ENCODE measurements around the gene RPS13. TPM values are rescaled to one million over a fixed set of nuclear protein-coding genes. Genes with fewer than 3 reads are reported as not detected.
"Not testable (repeated sequence)": the region's sequence is repeated elsewhere in the genome, so short reads cannot be mapped to it uniquely, and the experiment has no call there.

RPS13 gene
- total and polyA plus RNA-seq, 12 donors, result 646 to 1,998 (median 709) TPM

DNA sequence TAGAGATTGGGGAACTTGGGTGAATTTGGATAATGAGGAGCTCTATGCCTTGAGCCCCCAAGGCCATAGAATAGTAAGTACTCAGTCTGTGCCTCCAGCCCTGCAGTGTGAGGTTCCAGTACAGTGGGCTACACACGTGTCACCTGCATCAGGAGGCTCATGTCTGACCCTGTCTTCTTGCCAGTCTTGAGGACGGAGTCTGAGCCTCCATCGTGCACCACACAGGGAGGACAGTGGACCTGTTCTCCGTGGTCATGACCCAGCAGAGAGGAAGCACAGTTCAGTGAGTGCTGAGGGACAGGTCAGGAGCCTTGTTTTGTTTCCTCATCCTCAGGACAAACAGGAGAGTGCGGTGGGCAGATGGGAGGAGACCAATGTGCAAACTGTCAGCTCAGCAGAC, 30.8 kb downstream of the RPS13 start:
- 73 to 77% methylated on average over 5 of the region's 5 CpGs for WGBS, 2 donors
- no peak for ATAC-seq
- Histone ChIP-seq H3K4me1 (no peaks in the 10 kb centered on the region), H3K36me3 (no peaks in the 10 kb centered on the region), H3K4me3 (no peak overlapping the region), H3K27ac (no peak overlapping the region), H3K9me3 (no peaks in the 10 kb centered on the region), H3K27me3 (no peaks in the 10 kb centered on the region)
- intact Hi-C loops (cut with DNase I), result no loop called here
- DNase-seq, result no peak
- TF ChIP-seq, protein P1, sequence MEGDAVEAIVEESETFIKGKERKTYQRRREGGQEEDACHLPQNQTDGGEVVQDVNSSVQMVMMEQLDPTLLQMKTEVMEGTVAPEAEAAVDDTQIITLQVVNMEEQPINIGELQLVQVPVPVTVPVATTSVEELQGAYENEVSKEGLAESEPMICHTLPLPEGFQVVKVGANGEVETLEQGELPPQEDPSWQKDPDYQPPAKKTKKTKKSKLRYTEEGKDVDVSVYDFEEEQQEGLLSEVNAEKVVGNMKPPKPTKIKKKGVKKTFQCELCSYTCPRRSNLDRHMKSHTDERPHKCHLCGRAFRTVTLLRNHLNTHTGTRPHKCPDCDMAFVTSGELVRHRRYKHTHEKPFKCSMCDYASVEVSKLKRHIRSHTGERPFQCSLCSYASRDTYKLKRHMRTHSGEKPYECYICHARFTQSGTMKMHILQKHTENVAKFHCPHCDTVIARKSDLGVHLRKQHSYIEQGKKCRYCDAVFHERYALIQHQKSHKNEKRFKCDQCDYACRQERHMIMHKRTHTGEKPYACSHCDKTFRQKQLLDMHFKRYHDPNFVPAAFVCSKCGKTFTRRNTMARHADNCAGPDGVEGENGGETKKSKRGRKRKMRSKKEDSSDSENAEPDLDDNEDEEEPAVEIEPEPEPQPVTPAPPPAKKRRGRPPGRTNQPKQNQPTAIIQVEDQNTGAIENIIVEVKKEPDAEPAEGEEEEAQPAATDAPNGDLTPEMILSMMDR (IDR thresholded peaks at IDR 0.05), result no peak

- DNase-seq (no peak), ATAC-seq (no peak)
- H3K4me1 ChIP-seq, result no peaks in the 10 kb centered on the region
- H3K4me3 ChIP-seq, result no peak overlapping the region
- intact Hi-C loops (cut with DNase I), result no loop called here
- H3K9me3 ChIP-seq, result peaks cover 0 to 11% (median 0%) of the 10 kb centered on the region in 11 donors
- TF ChIP-seq, protein P1 (IDR thresholded peaks at IDR 0.05), result no peak
- WGBS, 2 donors, result 78 to 79% methylated on average over 6 of the region's 6 CpGs
- no peaks in the 10 kb centered on the region for H3K27me3 ChIP-seq
- no peak overlapping the region for H3K27ac ChIP-seq
- no peaks in the 10 kb centered on the region for H3K36me3 ChIP-seq
Measured at GRCh38 chr11:17036666-17037658, 40.5 kb downstream of the RPS13 start.

DNA sequence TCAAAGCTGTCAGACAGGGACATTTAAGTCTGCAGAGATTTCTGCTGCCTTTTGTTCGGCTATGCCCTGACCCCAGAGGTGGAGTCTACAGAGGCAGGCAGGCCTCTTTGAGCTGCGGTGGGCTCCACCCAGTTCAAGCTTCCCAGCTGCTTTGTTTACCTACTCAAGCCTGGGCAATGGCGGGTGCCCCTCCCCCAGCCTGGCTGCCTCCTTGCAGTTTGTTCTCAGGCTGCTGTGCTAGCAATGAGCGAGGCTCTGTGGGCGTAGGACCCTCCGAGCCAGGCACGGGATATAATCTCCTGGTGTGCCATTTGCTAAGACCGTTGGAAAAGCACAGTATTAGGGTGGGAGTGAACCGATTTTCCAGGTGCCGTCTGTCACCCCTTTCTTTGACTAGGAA, 43.4 kb downstream of the RPS13 start:
- H3K9me3 ChIP-seq, result peaks cover 0 to 11% (median 0%) of the 10 kb centered on the region in 11 donors
- ATAC-seq; H3K27ac ChIP-seq; intact Hi-C loops (cut with DNase I); H3K4me1 ChIP-seq; H3K4me3 ChIP-seq; DNase-seq; H3K27me3 ChIP-seq; H3K36me3 ChIP-seq: not testable (repeated sequence)
- 96% methylated on average over 7 to 10 of the region's 10 CpGs for WGBS, 2 donors

GRCh38 chr11:17026487-17027082, 50.9 kb downstream of the RPS13 start:
- no peaks in the 10 kb centered on the region for H3K27me3 ChIP-seq
- WGBS, 2 donors, result 79 to 92% methylated on average over 3 of the region's 3 CpGs
- TF ChIP-seq, protein P1 (IDR thresholded peaks at IDR 0.05), result no peak
- no peak overlapping the region for H3K27ac ChIP-seq
- DNase-seq (no peak), ATAC-seq (no peak)
- H3K4me1 ChIP-seq, result no peaks in the 10 kb centered on the region
- H3K36me3 ChIP-seq, result no peaks in the 10 kb centered on the region
- H3K4me3 ChIP-seq, result no peak overlapping the region
- intact Hi-C loops (cut with DNase I), result no loop called here
- no peaks in the 10 kb centered on the region for H3K9me3 ChIP-seq
